ENCODE measurements around the gene MED12L. TPM values are rescaled to one million over a fixed set of nuclear protein-coding genes. Genes with fewer than 3 reads are reported as not detected.
A peak's percentile ranks its signal among the peaks of the same experiment; 100 is the strongest.

The MED12L gene
- total and polyA plus RNA-seq, 3 experiments from 2014 or later = 0.02 to 1.8 (median 1.7) TPM

DNA sequence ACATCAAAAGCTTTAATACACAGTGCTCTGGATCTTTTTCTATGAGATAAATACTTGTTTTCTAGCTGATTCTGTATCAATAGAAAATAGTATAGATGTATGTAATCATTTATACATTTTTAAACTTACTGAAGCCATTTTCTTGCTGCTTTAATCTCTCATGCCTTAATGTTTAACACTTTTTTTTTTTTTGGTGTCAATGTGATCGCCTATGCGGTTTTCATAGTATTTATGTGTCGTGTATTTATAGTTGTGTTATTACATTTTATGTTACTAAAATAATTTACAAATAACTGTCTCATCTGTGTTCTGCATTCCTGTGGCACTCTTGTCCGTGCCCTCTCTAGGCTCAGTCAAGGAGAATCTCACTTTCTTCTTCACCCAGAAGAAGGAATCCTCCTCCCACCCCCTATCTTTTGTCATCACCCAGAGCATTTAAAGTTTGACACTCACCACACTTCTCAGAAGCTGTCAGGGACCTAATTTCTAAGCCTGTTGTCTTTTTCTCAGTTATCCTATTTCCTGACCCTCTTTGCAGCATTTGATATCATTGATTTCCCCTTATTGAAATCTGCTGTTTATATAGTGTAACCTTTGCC, 138.9 kb downstream of the MED12L start:
- H3K27ac Mint-ChIP-seq = peak overlapping the region; percentile 22 to 94 (median 85)
- peaks cover 0 to 4% of the 10 kb centered on the region in 2 donors for H3K27me3 Mint-ChIP-seq
- peaks cover 35 to 51% (median 35%) of the 10 kb centered on the region in 3 donors for H3K4me1 Mint-ChIP-seq

DNA sequence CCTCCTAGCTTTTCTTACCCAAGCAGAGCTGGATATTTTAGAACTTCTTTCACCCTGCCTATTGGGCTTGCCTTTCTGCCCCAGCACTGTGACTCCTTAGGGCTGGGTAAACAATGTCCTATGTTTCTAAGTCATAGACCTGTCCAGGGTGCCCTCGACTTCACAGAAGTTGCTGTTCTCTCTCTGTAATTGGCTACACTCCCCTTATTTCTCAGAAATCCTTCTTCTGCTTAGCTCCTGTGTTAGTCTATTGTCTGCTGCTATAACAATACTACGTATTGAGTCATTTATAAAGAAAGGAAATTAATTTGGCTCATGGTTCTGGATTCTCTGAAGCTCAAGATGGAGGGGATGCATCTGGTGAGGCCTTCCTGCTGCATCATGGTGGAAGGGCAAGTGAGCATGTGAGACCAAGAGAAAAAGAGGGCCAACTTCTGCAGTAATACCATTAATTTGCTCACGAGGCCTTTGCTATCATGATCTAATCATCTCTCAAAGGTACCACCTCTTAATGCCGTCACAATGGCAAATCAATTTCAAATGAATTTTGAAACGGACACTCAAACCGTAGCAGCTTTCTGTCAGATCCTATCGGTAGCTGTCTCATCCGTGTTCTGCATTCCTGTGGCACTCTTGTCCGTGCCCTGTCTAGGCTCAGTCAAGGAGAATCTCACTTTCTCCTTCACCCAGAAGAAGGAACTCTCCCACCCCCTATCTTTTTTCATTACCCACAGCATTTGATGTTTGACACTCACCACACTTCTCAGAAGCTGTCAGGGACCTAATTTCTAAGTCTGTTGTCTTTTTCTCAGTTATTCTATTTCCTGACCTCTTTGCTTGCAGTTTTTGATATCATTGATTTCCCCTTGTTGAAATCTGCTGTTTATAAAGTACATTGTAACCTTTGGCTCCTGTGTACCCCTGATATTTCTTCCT, 139.8 kb downstream of the MED12L start:
- Histone ChIP-seq H3K4me3 (ENCODE audit: low read length) (no peak overlapping the region), H3K4me1 (ENCODE audit: insufficient read depth, low read length) (peaks cover 25% of the 10 kb centered on the region), H3K27ac (ENCODE audit: low read depth, low read length) (no peak overlapping the region), H3K9me3 (ENCODE audit: low read length) (no peaks in the 10 kb centered on the region), H3K36me3 (ENCODE audit: insufficient read depth, low read length) (no peaks in the 10 kb centered on the region), H3K27me3 (ENCODE audit: insufficient read depth, low read length, poor library complexity, severe bottlenecking) (no peaks in the 10 kb centered on the region)
- Mint-ChIP-seq H3K9me3 (peaks cover 0 to 12% (median 6%) of the 10 kb centered on the region in 5 donors), H3K27me3 (peaks cover 0 to 4% of the 10 kb centered on the region in 2 donors), H3K36me3 (peaks cover 0 to 16% (median 5%) of the 10 kb centered on the region in 3 donors), H3K4me1 (peaks cover 37 to 53% (median 37%) of the 10 kb centered on the region in 3 donors), H3K4me3 (peak overlapping the region in 5 of 7 donors; percentile 21 to 63 (median 42)), H3K27ac (peak overlapping the region; percentile 61 to 98 (median 90))
- DNase-seq = no peak
- ChIA-PET POLR2A (interaction anchor here (0.6 kb wide), 1 partner anchor 32 kb away, joined by 7 read pairs; no protein-coding TSS in a partner anchor), CTCF (interaction anchor here (1.1 to 8.5 kb wide), 4 partner anchors 14 to 58 kb away, joined by 3 to 99 read pairs (median 28); partner anchors contain the start of gene P2RY14)

More for the DNA sequence above, 138.9 kb downstream of the MED12L start:
- no peak for DNase-seq
- CTCF ChIA-PET = interaction anchor here (0.7 to 8.5 kb wide), 5 partner anchors 13 to 57 kb away, joined by 3 to 99 read pairs (median 4); partner anchors contain the start of gene P2RY14
- Histone ChIP-seq H3K27ac (ENCODE audit: low read depth, low read length) (no peak overlapping the region), H3K4me3 (ENCODE audit: low read length) (no peak overlapping the region), H3K4me1 (ENCODE audit: insufficient read depth, low read length) (peaks cover 25% of the 10 kb centered on the region), H3K9me3 (ENCODE audit: low read length) (no peaks in the 10 kb centered on the region), H3K36me3 (ENCODE audit: insufficient read depth, low read length) (no peaks in the 10 kb centered on the region), H3K27me3 (ENCODE audit: insufficient read depth, low read length, poor library complexity, severe bottlenecking) (no peaks in the 10 kb centered on the region)
- Mint-ChIP-seq H3K36me3 (peaks cover 0 to 16% (median 5%) of the 10 kb centered on the region in 3 donors), H3K4me3 (peak overlapping the region in 6 of 7 donors; percentile 10 to 53 (median 42)), H3K9me3 (peaks cover 0 to 12% (median 6%) of the 10 kb centered on the region in 5 donors)
- POLR2A ChIA-PET = no interaction called here

DNA sequence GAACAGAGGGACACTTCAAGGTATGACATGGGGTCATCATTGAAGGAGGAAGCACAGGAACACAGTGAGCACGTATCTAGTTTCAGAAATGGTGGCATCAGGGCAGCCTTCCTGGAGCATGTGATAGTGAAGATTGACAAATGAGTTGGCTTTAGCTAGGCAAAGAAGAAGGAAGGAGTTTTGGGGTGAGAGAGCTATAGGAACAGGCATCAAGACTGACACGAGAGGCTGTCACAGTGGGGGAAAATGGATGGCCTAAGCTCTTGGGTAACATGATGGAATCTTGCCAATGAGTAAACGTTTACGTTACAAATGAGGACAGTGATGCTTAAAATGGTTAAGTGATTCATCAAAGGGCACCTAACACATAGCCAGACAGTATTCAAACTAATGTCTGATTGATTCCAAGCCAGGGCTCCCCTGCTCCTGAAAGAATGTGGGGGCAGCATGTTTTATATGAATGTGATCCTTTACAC, 140.7 kb downstream of the MED12L start:
- POLR2A ChIA-PET = interaction anchor here (0.6 to 1.1 kb wide), 2 partner anchors 23 to 31 kb away, joined by 3 to 7 read pairs; partner anchors contain the start of gene GPR171

DNA sequence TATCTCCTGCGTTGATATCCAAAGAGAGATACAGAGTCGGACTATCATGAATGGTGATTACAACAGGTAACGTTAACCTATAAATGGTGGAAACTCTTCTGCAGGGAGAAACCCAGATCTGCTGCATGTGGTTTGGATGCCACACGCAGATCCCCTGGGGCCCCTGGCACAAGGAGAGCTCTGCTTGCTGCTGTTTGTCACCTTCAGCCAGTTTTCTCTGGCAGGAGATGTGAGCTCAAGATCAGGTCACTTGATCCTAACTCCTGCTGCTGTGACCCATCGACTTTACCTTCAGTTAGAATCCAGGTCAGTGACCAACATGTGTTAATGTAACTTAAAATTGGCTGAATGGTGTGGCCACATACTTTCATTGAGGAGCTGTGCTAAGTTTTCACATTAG, 141.4 kb downstream of the MED12L start:
- POLR2A ChIA-PET = interaction anchor here (1.1 kb wide), 1 partner anchor 24 kb away, joined by 3 read pairs; the partner anchor contains the start of gene GPR171

More for the DNA sequence above, 140.7 kb downstream of the MED12L start:
- peaks cover 0 to 4% of the 10 kb centered on the region in 2 donors for H3K27me3 Mint-ChIP-seq
- peak overlapping the region in 4 of 7 donors; percentile 21 to 63 (median 35) for H3K4me3 Mint-ChIP-seq
- Histone ChIP-seq H3K4me3 (ENCODE audit: low read length) (no peak overlapping the region), H3K36me3 (ENCODE audit: insufficient read depth, low read length) (no peaks in the 10 kb centered on the region), H3K4me1 (ENCODE audit: insufficient read depth, low read length) (peaks cover 32% of the 10 kb centered on the region), H3K27ac (ENCODE audit: low read depth, low read length) (no peak overlapping the region), H3K9me3 (ENCODE audit: low read length) (no peaks in the 10 kb centered on the region), H3K27me3 (ENCODE audit: insufficient read depth, low read length, poor library complexity, severe bottlenecking) (no peaks in the 10 kb centered on the region)
- DNase-seq = no peak
- H3K9me3 Mint-ChIP-seq = peaks cover 0 to 8% (median 6%) of the 10 kb centered on the region in 5 donors
- H3K4me1 Mint-ChIP-seq = peaks cover 45 to 56% (median 45%) of the 10 kb centered on the region in 3 donors
- CTCF ChIA-PET = interaction anchor here (1.1 to 8.5 kb wide), 7 partner anchors 9 to 61 kb away, joined by 3 to 99 read pairs (median 5); partner anchors contain the start of gene P2RY14
- peaks cover 0 to 11% (median 0%) of the 10 kb centered on the region in 3 donors for H3K36me3 Mint-ChIP-seq
- peak overlapping the region; percentile 61 to 98 (median 92) for H3K27ac Mint-ChIP-seq

DNA sequence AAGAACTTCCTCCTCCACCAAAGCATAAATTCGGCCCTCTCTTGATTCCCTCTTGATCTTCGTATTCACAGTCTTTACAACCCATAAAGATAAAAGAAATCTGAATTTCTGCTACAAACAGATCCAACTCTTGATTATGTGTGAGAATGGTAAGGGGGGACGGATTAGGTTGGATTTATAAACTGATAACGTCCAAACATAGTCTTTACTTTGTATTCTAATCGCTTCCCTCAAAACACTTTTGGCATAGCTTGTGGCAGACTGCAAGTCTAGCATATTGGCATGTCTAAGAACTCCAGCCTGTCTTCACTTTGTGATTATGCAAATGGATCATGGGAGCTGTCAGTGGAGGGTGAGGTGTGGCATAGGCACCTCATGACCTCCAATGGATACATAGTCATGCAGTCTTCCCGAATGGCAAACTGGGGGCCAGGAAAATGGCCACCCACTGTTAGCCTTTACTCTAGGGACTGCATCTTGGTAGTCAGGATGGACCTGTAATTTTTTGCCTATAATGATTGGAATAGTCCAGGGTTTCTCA, 141.9 kb downstream of the MED12L start:
- H3K36me3 Mint-ChIP-seq = peaks cover 0 to 6% (median 0%) of the 10 kb centered on the region in 3 donors
- H3K4me3 Mint-ChIP-seq = peak overlapping the region in 5 of 7 donors; percentile 8 to 68 (median 21)
- peaks cover 0 to 6% (median 1%) of the 10 kb centered on the region in 5 donors for H3K9me3 Mint-ChIP-seq
- no peak overlapping the region for H3K4me3 ChIP-seq (ENCODE audit: low read length)
- H3K9me3 ChIP-seq (ENCODE audit: low read length) = no peaks in the 10 kb centered on the region
- H3K27me3 Mint-ChIP-seq = peaks cover 0 to 2% of the 10 kb centered on the region in 2 donors
- H3K27ac Mint-ChIP-seq = peak overlapping the region in 7 of 8 donors; percentile 48 to 98 (median 89)
- no peaks in the 10 kb centered on the region for H3K27me3 ChIP-seq (ENCODE audit: insufficient read depth, low read length, poor library complexity, severe bottlenecking)
- H3K4me1 Mint-ChIP-seq = peaks cover 46 to 66% (median 46%) of the 10 kb centered on the region in 3 donors
- H3K27ac ChIP-seq (ENCODE audit: low read depth, low read length) = no peak overlapping the region
- DNase-seq = no peak
- H3K36me3 ChIP-seq (ENCODE audit: insufficient read depth, low read length) = no peaks in the 10 kb centered on the region
- H3K4me1 ChIP-seq (ENCODE audit: insufficient read depth, low read length) = peaks cover 34% of the 10 kb centered on the region
- POLR2A ChIA-PET = interaction anchor here (1.1 kb wide), 1 partner anchor 24 kb away, joined by 3 read pairs; the partner anchor contains the start of gene GPR171
- CTCF ChIA-PET = interaction anchor here (0.8 to 8.5 kb wide), 18 partner anchors 10 to 100 kb away, joined by 3 to 99 read pairs (median 5); partner anchors contain the start of gene P2RY14

More for the DNA sequence above, 141.4 kb downstream of the MED12L start:
- Histone ChIP-seq H3K4me3 (ENCODE audit: low read length) (no peak overlapping the region), H3K4me1 (ENCODE audit: insufficient read depth, low read length) (peaks cover 34% of the 10 kb centered on the region), H3K9me3 (ENCODE audit: low read length) (no peaks in the 10 kb centered on the region), H3K36me3 (ENCODE audit: insufficient read depth, low read length) (no peaks in the 10 kb centered on the region), H3K27ac (ENCODE audit: low read depth, low read length) (no peak overlapping the region), H3K27me3 (ENCODE audit: insufficient read depth, low read length, poor library complexity, severe bottlenecking) (no peaks in the 10 kb centered on the region)
- Mint-ChIP-seq H3K4me3 (peak overlapping the region in 1 of 7 donors; percentile 7), H3K4me1 (peaks cover 46 to 63% (median 48%) of the 10 kb centered on the region in 3 donors), H3K9me3 (peaks cover 0 to 6% (median 6%) of the 10 kb centered on the region in 5 donors), H3K36me3 (peaks cover 0 to 11% (median 0%) of the 10 kb centered on the region in 3 donors), H3K27ac (peak overlapping the region in 5 of 8 donors; percentile 89 to 98 (median 93)), H3K27me3 (peaks cover 0 to 3% of the 10 kb centered on the region in 2 donors)
- CTCF ChIA-PET = interaction anchor here (0.8 to 8.5 kb wide), 12 partner anchors 9 to 101 kb away, joined by 3 to 99 read pairs (median 6); partner anchors contain the start of gene P2RY14
- DNase-seq = no peak

DNA sequence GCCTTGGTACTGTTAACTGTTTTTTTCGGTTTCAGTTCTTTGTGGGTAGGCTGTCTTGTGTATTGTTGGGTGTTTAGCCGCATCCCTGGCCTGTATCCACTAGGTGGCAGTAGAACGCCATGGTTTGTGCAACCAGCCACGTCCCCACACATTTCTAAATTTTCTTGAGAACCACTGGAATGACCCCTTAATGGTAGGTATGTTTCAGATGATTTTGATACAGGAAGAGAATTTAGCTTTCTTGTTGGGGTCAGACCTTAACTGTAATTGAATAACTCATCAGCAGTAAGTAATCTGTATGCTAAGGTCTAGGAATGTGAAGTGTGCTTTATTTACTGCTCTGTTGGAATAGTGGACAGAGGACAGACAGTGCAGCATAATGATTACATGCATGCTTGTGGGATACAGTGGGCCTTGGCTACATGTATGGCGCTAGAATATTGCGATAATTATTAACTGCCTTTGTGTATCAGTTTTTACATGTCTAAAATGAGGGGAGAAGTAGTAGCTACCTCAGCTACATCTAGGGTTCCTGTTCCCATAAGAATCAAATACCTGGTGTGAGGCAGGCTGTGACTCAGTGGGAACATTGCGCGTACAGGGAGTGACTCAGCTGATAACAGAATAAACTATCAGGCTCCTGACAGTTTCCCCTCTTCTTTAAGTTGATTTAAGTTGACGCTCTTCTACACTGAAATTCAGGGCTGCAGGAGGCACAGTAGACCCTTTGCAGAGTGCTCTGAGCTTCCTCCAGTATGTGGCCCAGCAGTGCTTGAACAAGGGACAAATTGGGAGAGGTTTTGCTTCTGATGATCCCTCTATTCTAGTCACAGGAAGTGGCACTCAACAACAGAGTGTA, 142.6 kb downstream of the MED12L start:
- POLR2A ChIA-PET = interaction anchor here (0.5 kb wide), 1 partner anchor 48 kb away, joined by 3 read pairs; no protein-coding TSS in a partner anchor
- Mint-ChIP-seq H3K36me3 (no peaks in the 10 kb centered on the region), H3K9me3 (peaks cover 0 to under 1% (median 0%) of the 10 kb centered on the region in 5 donors), H3K4me3 (peak overlapping the region in 4 of 7 donors; percentile 10 to 68 (median 36)), H3K4me1 (peaks cover 46 to 66% (median 46%) of the 10 kb centered on the region in 3 donors), H3K27ac (peak overlapping the region in 7 of 8 donors; percentile 48 to 98 (median 77)), H3K27me3 (peaks cover 0 to 2% of the 10 kb centered on the region in 2 donors)
- Histone ChIP-seq H3K4me1 (ENCODE audit: insufficient read depth, low read length) (peaks cover 34% of the 10 kb centered on the region), H3K36me3 (ENCODE audit: insufficient read depth, low read length) (no peaks in the 10 kb centered on the region), H3K9me3 (ENCODE audit: low read length) (no peaks in the 10 kb centered on the region), H3K27ac (ENCODE audit: low read depth, low read length) (no peak overlapping the region), H3K4me3 (ENCODE audit: low read length) (no peak overlapping the region), H3K27me3 (ENCODE audit: insufficient read depth, low read length, poor library complexity, severe bottlenecking) (no peaks in the 10 kb centered on the region)
- CTCF ChIA-PET = interaction anchor here (0.6 to 8.5 kb wide), 25 partner anchors 12 to 100 kb away, joined by 3 to 99 read pairs (median 4); partner anchors contain the start of gene P2RY14
- peak; percentile 61 to 82 (median 71) for DNase-seq
